HepG2 (cell line): Measurements from ENCODE around the gene NOB1. TPM values are rescaled to one million over a fixed set of nuclear protein-coding genes. Genes with fewer than 3 reads are reported as not detected.
A peak's percentile ranks its signal among the peaks of the same experiment; 100 is the strongest.

Experiments used
- ADNP ChIP-seq: sonication (generic); formaldehyde crosslinking; IDR thresholded peaks from 2 replicates; pipeline ENCODE4 v1.4.0; 2020; ENCODE audit warnings: missing genetic modification reagents
- ATAD3A ChIP-seq: sonication (generic); formaldehyde crosslinking; IDR thresholded peaks from 2 replicates; pipeline ENCODE4 v1.4.0; 2020; ENCODE audit warnings: missing genetic modification reagents
- BCLAF1 ChIP-seq: fragments of 450-650 bp; IDR thresholded peaks from 2 replicates; pipeline ENCODE4 v1.6.1; 2017; ENCODE audit warnings: mild to moderate bottlenecking
- BRCA1 ChIP-seq: sonication (generic); formaldehyde crosslinking; IDR thresholded peaks from 2 replicates; pipeline ENCODE4 v1.4.0; 2020; ENCODE audit warnings: missing genetic modification reagents
- JUNB ChIP-seq: sonication (generic); formaldehyde crosslinking; IDR thresholded peaks from 2 replicates; pipeline ENCODE4 v1.8.0; 2022; ENCODE audit warnings: missing genetic modification reagents, mild to moderate bottlenecking, borderline replicate concordance
- MLLT10 ChIP-seq: sonication (generic); formaldehyde crosslinking; IDR thresholded peaks from 2 replicates; pipeline ENCODE4 v1.4.0; 2020; ENCODE audit warnings: missing genetic modification reagents
- MXD3 ChIP-seq: IDR thresholded peaks from 2 replicates; pipeline ENCODE4 v1.6.1; 2016; ENCODE audit warnings: mild to moderate bottlenecking, missing biosample characterization, missing genetic modification reagents
- PHB2 ChIP-seq: fragments of 450-650 bp; IDR thresholded peaks from 2 replicates; pipeline ENCODE4 v1.6.1; 2018; ENCODE audit not compliant: partially characterized antibody
- SMC3 ChIP-seq: IDR thresholded peaks from 2 replicates; pipeline ENCODE4 v1.6.1; 2011; ENCODE audit warnings: low read length, improper control_type of control experiment
- TBP ChIP-seq: sonication (generic); formaldehyde crosslinking; IDR thresholded peaks from 2 replicates; pipeline ENCODE4 v1.5.0; 2020; ENCODE audit warnings: missing genetic modification reagents
- USF2 ChIP-seq, 2 experiments: sonication (generic) in 1 of 2; formaldehyde crosslinking in 1 of 2; IDR thresholded peaks; 2 replicates each; pipeline versions ENCODE4 v1.5.1 to v1.6.1; 2011 to 2020; ENCODE audit warnings: borderline replicate concordance in 1 of 2, low read depth in 1 of 2, low read length in 1 of 2, mild to moderate bottlenecking in 1 of 2, missing genetic modification reagents in 1 of 2, moderate library complexity in 1 of 2
- ZNF10 ChIP-seq: sonication (generic); formaldehyde crosslinking; IDR thresholded peaks from 2 replicates; pipeline ENCODE4 v1.4.0; 2020; ENCODE audit warnings: mild to moderate bottlenecking, low read depth, missing genetic modification reagents, borderline replicate concordance
- ZNF18 ChIP-seq: sonication (generic); formaldehyde crosslinking; IDR thresholded peaks from 2 replicates; pipeline ENCODE4 v1.8.0; 2022; ENCODE audit warnings: mild to moderate bottlenecking, missing genetic modification reagents; ENCODE audit not compliant: insufficient replicate concordance
- ZNF30 ChIP-seq: sonication (generic); formaldehyde crosslinking; IDR thresholded peaks from 2 replicates; pipeline ENCODE4 v1.5.0; 2020; ENCODE audit warnings: mild to moderate bottlenecking, missing genetic modification reagents
- ZNF615 ChIP-seq: sonication (generic); formaldehyde crosslinking; IDR thresholded peaks from 2 replicates; pipeline ENCODE4 v1.5.0; 2020; ENCODE audit warnings: mild to moderate bottlenecking, missing genetic modification reagents, borderline replicate concordance
- ZNF616 ChIP-seq: sonication (generic); formaldehyde crosslinking; IDR thresholded peaks from 2 replicates; pipeline ENCODE4 v1.5.0; 2020; ENCODE audit warnings: low read depth, mild to moderate bottlenecking, missing genetic modification reagents
- ZNF619 ChIP-seq: sonication (generic); formaldehyde crosslinking; IDR thresholded peaks from 2 replicates; pipeline ENCODE4 v1.4.0; 2020; ENCODE audit warnings: mild to moderate bottlenecking, missing genetic modification reagents
- ZNF761 ChIP-seq: sonication (generic); formaldehyde crosslinking; conservative IDR thresholded peaks from 2 replicates; pipeline ENCODE4 v1.4.0; 2020; ENCODE audit warnings: mild to moderate bottlenecking, missing genetic modification reagents
- ZNF850 ChIP-seq: sonication (generic); formaldehyde crosslinking; conservative IDR thresholded peaks from 2 replicates; pipeline ENCODE4 v1.9.0; 2021; ENCODE audit warnings: mild to moderate bottlenecking, missing genetic modification reagents
- polyA plus RNA-seq, 8 experiments: library from polyadenylated mRNA; depleted of rRNA in 3 of 8; stranded (reverse) in 7 of 8; unstranded in 1 of 8; fragments of >200 nt; fragmentation: Illumina TruSeq in 4 of 8; extraction: Trizol in 4 of 8; gene quantifications; 2 replicates each; pipeline versions ENCODE4 v1.2.1 to v1.2.3, GENCODE V29; 2011 to 2016; ENCODE audit warnings: low read depth in 4 of 8, missing spikeins in 1 of 8, mixed read lengths in 1 of 8; ENCODE audit not compliant: insufficient read depth in 1 of 8
- total RNA-seq, 5 experiments: library from RNA; depleted of rRNA; stranded (reverse); fragments of >200 nt; fragmentation: Illumina TruSeq; extraction: Trizol; gene quantifications; 2 replicates each; pipeline ENCODE4 v1.2.3, GENCODE V29; 2016; ENCODE audit warnings: low read depth in 1 of 5

The NOB1 gene
- total and polyA plus RNA-seq, 2 of the 13 experiments (the other 11 are each of a cell fraction or from before 2014, with no cell fraction given), result 47.1 to 162 TPM

- no peak for TF ChIP-seq ZNF850 (CRISPR knock-in tag)
- TF ChIP-seq ZNF30 (CRISPR knock-in tag), result no peak; the same call in 1 of the 2 replicates
- TF ChIP-seq ZNF619 (CRISPR knock-in tag), result no peak
- TF ChIP-seq USF2 (IDR thresholded peaks at IDR 0.05; ENCODE audit: low read depth, low read length), result peak; percentile 99
- TF ChIP-seq USF2 (CRISPR knock-in tag; IDR thresholded peaks at IDR 0.05; ENCODE audit: borderline replicate concordance), result peak; percentile 95; the same call in 1 of the 2 replicates
- no peak for TF ChIP-seq ZNF616
- TF ChIP-seq MXD3 (CRISPR knock-in tag), result no peak; the same call in 1 of the 2 replicates
- TF ChIP-seq ZNF761 (CRISPR knock-in tag), result no peak
- no peak for TF ChIP-seq BCLAF1
- no peak for TF ChIP-seq MLLT10 (CRISPR knock-in tag)
- no peak for TF ChIP-seq ADNP (CRISPR knock-in tag)
- no peak for TF ChIP-seq TBP
- no peak for TF ChIP-seq BRCA1 (CRISPR knock-in tag)
- TF ChIP-seq ZNF10 (CRISPR knock-in tag), result no peak
- peak; percentile 73; the same call in 1 of the 2 replicates for TF ChIP-seq ZNF615
- no peak for TF ChIP-seq JUNB (CRISPR knock-in tag)
- TF ChIP-seq SMC3, result no peak
- TF ChIP-seq ATAD3A (CRISPR knock-in tag), result no peak
- TF ChIP-seq ZNF18 (CRISPR knock-in tag), result no peak
- no peak for TF ChIP-seq PHB2
These were observed 7.5 kb upstream of the NOB1 start, which contains the start of gene WWP2 (continued) for GRCh38 chr16:69761983-69762813.
